MM.1S (cell line): ENCODE data around the gene CDC37.
"Not testable (repeated sequence)": the region's sequence is repeated elsewhere in the genome, so short reads cannot be mapped to it uniquely, and the experiment has no call there.

Experiments used
- DNase-seq: peaks from one replicate; pipeline ENCODE4 v3.0.0-alpha.2; 2015
- H2AFZ ChIP-seq: fragments of 300-600 bp; sonication (generic); 2 replicates; pipeline ENCODE4 v1.6.0; 2016; ENCODE audit warnings: antibody characterized with exemption, low read length
- H3F3A ChIP-seq: fragments of 300-600 bp; sonication (generic); 2 replicates; pipeline ENCODE4 v1.6.1; 2016; ENCODE audit warnings: mild to moderate bottlenecking, antibody characterized with exemption, low read length, moderate library complexity, mixed read lengths; ENCODE audit not compliant: insufficient read depth
- H3K27ac ChIP-seq: fragments of 300-600 bp; sonication (generic); 2 replicates; pipeline ENCODE4 v1.5.1; 2016; ENCODE audit warnings: mild to moderate bottlenecking, low read length
- H3K27me3 ChIP-seq: fragments of 300-600 bp; sonication (generic); replicated peaks from 2 replicates; pipeline ENCODE4 v1.6.0; 2016; ENCODE audit warnings: low read length; ENCODE audit not compliant: insufficient read depth
- H3K36me3 ChIP-seq: fragments of 300-600 bp; sonication (generic); replicated peaks from 2 replicates; pipeline ENCODE4 v1.6.1; 2016; ENCODE audit warnings: mild to moderate bottlenecking, low read length, mixed read lengths; ENCODE audit not compliant: insufficient read depth
- H3K4me1 ChIP-seq: fragments of 300-600 bp; sonication (generic); 2 replicates; pipeline ENCODE4 v1.6.1; 2016; ENCODE audit warnings: low read length, mixed read lengths
- H3K4me2 ChIP-seq: fragments of 300-600 bp; sonication (generic); 2 replicates; pipeline ENCODE4 v1.6.0; 2016; ENCODE audit warnings: low read depth, low read length
- H3K4me3 ChIP-seq: fragments of 300-600 bp; sonication (generic); 2 replicates; pipeline ENCODE4 v1.5.1; 2016; ENCODE audit warnings: low read length, mixed read lengths
- H3K79me2 ChIP-seq: fragments of 300-600 bp; sonication (generic); 2 replicates; pipeline ENCODE4 v1.6.1; 2016; ENCODE audit warnings: mixed run types, low read length, mixed read lengths
- H3K9ac ChIP-seq: fragments of 300-600 bp; sonication (generic); 2 replicates; pipeline ENCODE4 v1.6.1; 2016; ENCODE audit warnings: low read length, mixed read lengths
- H3K9me2 ChIP-seq: fragments of 300-600 bp; sonication (generic); replicated peaks from 2 replicates; pipeline ENCODE4 v1.6.1; 2016; ENCODE audit warnings: mild to moderate bottlenecking, low read length, mixed read lengths; ENCODE audit not compliant: insufficient read depth
- H3K9me3 ChIP-seq: fragments of 300-600 bp; sonication (generic); replicated peaks from 2 replicates; pipeline ENCODE4 v1.6.1; 2016; ENCODE audit warnings: mild to moderate bottlenecking, low read length, mixed read lengths; ENCODE audit not compliant: insufficient read depth
- H4K20me1 ChIP-seq: fragments of 300-600 bp; sonication (generic); 2 replicates; pipeline ENCODE4 v1.6.1; 2016; ENCODE audit warnings: mild to moderate bottlenecking, low read length, moderate library complexity, mixed read lengths; ENCODE audit not compliant: insufficient read depth
- CTCF ChIP-seq: fragments of 300-600 bp; sonication (generic); IDR thresholded peaks from 2 replicates; pipeline ENCODE4 v1.5.1; 2016; ENCODE audit warnings: antibody characterized with exemption, low read length, mixed read lengths
- EZH2 ChIP-seq: fragments of 300-600 bp; sonication (generic); optimal IDR thresholded peaks from 2 replicates; pipeline ENCODE3; 2017; ENCODE audit warnings: low read depth, mild to moderate bottlenecking, antibody characterized with exemption, low read length, mixed read lengths
- EZH2phosphoT487 ChIP-seq: fragments of 300-600 bp; sonication (generic); IDR thresholded peaks from 2 replicates; pipeline ENCODE4 v1.6.1; 2018; ENCODE audit warnings: antibody characterized with exemption, low read length

CDC37 gene

GRCh38 chr19:10399878-10400277 lies 3.5 kb downstream of the CDC37 start:
- Histone ChIP-seq H3K9me2 (no peaks in the 10 kb centered on the region), H4K20me1 (0 out of 2 replicates have a peak, but pooled peaks cover 3% of the 10 kb centered on the region), H3K27ac (no peak overlapping the region), H3K27me3 (no peaks in the 10 kb centered on the region), H3K4me2 (no peak overlapping the region), H3K79me2 (peaks cover 70% of the 10 kb centered on the region), H3F3A (no peaks in the 10 kb centered on the region), H3K9me3 (no peaks in the 10 kb centered on the region), H3K4me1 (peaks cover 11% of the 10 kb centered on the region), H2AFZ (no peak overlapping the region), H3K36me3 (no peaks in the 10 kb centered on the region), H3K9ac (no peak overlapping the region), H3K4me3 (no peak overlapping the region)
- no peak for DNase-seq
- no peak for TF ChIP-seq EZH2
- TF ChIP-seq EZH2phosphoT487: no peak
- no peak for TF ChIP-seq CTCF

GRCh38 chr19:10399340-10399739 lies 4.0 kb downstream of the CDC37 start:
- DNase-seq, H3K9me2 ChIP-seq, H4K20me1 ChIP-seq, H3K4me3 ChIP-seq, H3F3A ChIP-seq, H3K36me3 ChIP-seq, H3K27ac ChIP-seq, H3K27me3 ChIP-seq, H3K4me2 ChIP-seq, H3K9ac ChIP-seq, H2AFZ ChIP-seq, H3K9me3 ChIP-seq: not testable (repeated sequence)
- peaks cover 11% of the 10 kb centered on the region for H3K4me1 ChIP-seq
- H3K79me2 ChIP-seq: peaks cover 70% of the 10 kb centered on the region

GRCh38 chr19:10398819-10399218 lies 4.5 kb downstream of the CDC37 start:
- TF ChIP-seq EZH2phosphoT487: no peak
- TF ChIP-seq EZH2: no peak
- TF ChIP-seq CTCF: no peak
- Histone ChIP-seq H3K36me3 (no peaks in the 10 kb centered on the region), H4K20me1 (0 out of 2 replicates have a peak, but pooled peaks cover 3% of the 10 kb centered on the region), H3K27ac (no peak overlapping the region), H3K4me1 (peaks cover 11% of the 10 kb centered on the region), H3K27me3 (no peaks in the 10 kb centered on the region), H3F3A (no peaks in the 10 kb centered on the region), H3K79me2 (peaks cover 70% of the 10 kb centered on the region), H3K9ac (no peak overlapping the region), H3K4me3 (no peak overlapping the region), H3K4me2 (no peak overlapping the region), H2AFZ (no peak overlapping the region), H3K9me3 (no peaks in the 10 kb centered on the region), H3K9me2 (no peaks in the 10 kb centered on the region)
- DNase-seq: no peak

- Histone ChIP-seq H4K20me1 (no peaks in the 10 kb centered on the region), H3K9me2 (no peaks in the 10 kb centered on the region), H3K4me3 (no peak overlapping the region), H3K27ac (no peak overlapping the region), H2AFZ (no peak overlapping the region), H3K27me3 (no peaks in the 10 kb centered on the region), H3K79me2 (peaks cover 45% of the 10 kb centered on the region), H3F3A (no peaks in the 10 kb centered on the region), H3K4me1 (no peaks in the 10 kb centered on the region), H3K4me2 (no peak overlapping the region), H3K9ac (no peak overlapping the region), H3K36me3 (0 out of 2 replicates have a peak, but pooled peaks cover 3% of the 10 kb centered on the region), H3K9me3 (no peaks in the 10 kb centered on the region)
- no peak for TF ChIP-seq CTCF
- no peak for TF ChIP-seq EZH2
- TF ChIP-seq EZH2phosphoT487: no peak
- no peak for DNase-seq
Measured at GRCh38 chr19:10395917-10396316, 7.4 kb downstream of the CDC37 start.
